Measurements from ENCODE around the gene MARCHF5. TPM values are rescaled to one million over a fixed set of nuclear protein-coding genes. Genes with fewer than 3 reads are reported as not detected.

Gene MARCHF5
- total and polyA plus RNA-seq, 10 of the 15 experiments (the other 5 are each of a cell fraction or from before 2014, with no cell fraction given) = 4.8 to 46.8 (median 19.0) TPM

DNA sequence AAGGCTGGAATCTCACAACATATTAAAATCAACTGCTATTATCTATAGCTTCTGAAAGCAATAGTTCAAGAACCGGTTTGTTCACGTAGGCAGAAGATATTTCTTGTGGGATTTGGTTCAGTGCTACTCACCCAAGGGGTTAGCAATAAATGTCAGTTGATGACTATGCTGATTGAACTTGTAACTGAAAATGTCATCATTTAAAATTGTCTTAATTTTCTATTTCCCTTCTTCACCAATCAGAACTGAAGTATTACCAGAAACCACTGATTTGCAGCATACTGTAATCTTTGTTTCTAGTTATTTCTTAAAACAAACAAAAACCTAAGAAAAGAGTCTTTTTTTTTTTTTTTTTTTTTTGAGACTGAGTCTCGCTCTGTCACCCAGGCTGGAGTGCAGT lies 46.2 kb upstream of the MARCHF5 start (continued):
- no peak for TF ChIP-seq NR2C2 (IDR thresholded peaks at IDR 0.05; ENCODE audit: borderline replicate concordance, control insufficient read depth, insufficient read length, low read depth)
- peak; percentile 62; the same call in 1 of the 2 replicates for TF ChIP-seq CBFB (IDR thresholded peaks at IDR 0.05; ENCODE audit: low read depth)
- TF ChIP-seq SIX5 (IDR thresholded peaks at IDR 0.05; ENCODE audit: low read depth, low read length, severe bottlenecking) = no peak
- TF ChIP-seq, protein P1, sequence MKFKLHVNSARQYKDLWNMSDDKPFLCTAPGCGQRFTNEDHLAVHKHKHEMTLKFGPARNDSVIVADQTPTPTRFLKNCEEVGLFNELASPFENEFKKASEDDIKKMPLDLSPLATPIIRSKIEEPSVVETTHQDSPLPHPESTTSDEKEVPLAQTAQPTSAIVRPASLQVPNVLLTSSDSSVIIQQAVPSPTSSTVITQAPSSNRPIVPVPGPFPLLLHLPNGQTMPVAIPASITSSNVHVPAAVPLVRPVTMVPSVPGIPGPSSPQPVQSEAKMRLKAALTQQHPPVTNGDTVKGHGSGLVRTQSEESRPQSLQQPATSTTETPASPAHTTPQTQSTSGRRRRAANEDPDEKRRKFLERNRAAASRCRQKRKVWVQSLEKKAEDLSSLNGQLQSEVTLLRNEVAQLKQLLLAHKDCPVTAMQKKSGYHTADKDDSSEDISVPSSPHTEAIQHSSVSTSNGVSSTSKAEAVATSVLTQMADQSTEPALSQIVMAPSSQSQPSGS (IDR thresholded peaks at IDR 0.05; ENCODE audit: low read length) = peak; percentile 86

DNA sequence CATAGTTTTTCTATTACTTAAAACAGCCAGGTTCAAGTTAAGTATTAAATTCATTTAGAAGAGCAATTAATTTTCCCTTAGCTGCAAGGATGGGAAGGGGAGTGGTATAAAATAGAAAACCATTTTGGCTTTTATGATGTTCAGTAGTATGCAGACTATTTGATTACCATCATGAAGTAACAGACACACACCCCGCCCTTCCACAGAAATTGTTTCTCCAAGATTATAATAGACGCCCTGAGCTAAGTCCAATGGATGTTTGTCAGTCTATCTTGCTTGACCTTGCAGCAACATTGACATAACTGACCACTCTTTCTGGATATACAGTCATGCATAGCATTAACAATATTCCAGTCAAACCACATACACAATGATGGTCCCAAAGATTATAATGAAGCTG lies 42.4 kb upstream of the MARCHF5 start:
- intact Hi-C loops (cut with micrococcal nuclease; ENCODE audit: unreplicated experiment) (no loop called here), in situ Hi-C loops (cut with MboI) (no loop called here)
- CTCF ChIA-PET = interaction anchor here (0.8 to 0.9 kb wide), 2 partner anchors 44 to 232 kb away, joined by 4 to 5 read pairs; no protein-coding TSS in a partner anchor
- RAD21 ChIA-PET (ENCODE audit: unreplicated experiment) = interaction anchor here (1.2 kb wide), 1 partner anchor 161 kb away, joined by 4 read pairs; no protein-coding TSS in a partner anchor
- SMC1A ChIA-PET (ENCODE audit: uncharacterized antibody, unreplicated experiment) = interaction anchor here (0.8 to 1.5 kb wide), 4 partner anchors 16 to 93 kb away, joined by 3 to 4 read pairs (median 3); no protein-coding TSS in a partner anchor
- Histone ChIP-seq H3K27ac (ENCODE audit: control insufficient read depth, insufficient read depth) (no peak overlapping the region), H3K9me3 (replicated peaks; ENCODE audit: control insufficient read depth, insufficient read depth, low read length) (no peaks in the 10 kb centered on the region), H3K27me3 (replicated peaks in 1 of 2; ENCODE audit: control insufficient read depth in 2 of 2, insufficient read depth in 2 of 2, low read length in 1 of 2) (no peaks in the 10 kb centered on the region), H3K4me3 (no peak overlapping the region), H3K9ac (ENCODE audit: control insufficient read depth, insufficient read depth, low read length) (no peak overlapping the region), H3K4me2 (ENCODE audit: control insufficient read depth, insufficient read depth) (no peak overlapping the region), H4K20me1 (ENCODE audit: control insufficient read depth, insufficient read depth) (no peaks in the 10 kb centered on the region), H3K79me2 (ENCODE audit: control insufficient read depth, insufficient read depth, low read length) (no peaks in the 10 kb centered on the region), H2AFZ (ENCODE audit: control insufficient read depth, low read depth, low read length) (no peak overlapping the region), H3K36me3 (ENCODE audit: control insufficient read depth in 2 of 2, insufficient read depth in 2 of 2, low read length in 1 of 2) (no peaks in the 10 kb centered on the region), H3K4me1 (ENCODE audit: control insufficient read depth, insufficient read depth, low read length) (peaks cover 8% of the 10 kb centered on the region)
- DNase-seq (ENCODE audit: low read depth, low spot score) (no peak), ATAC-seq (no peak), FAIRE-seq (no peak)
- BruUV-seq (replicated peaks) = no TSS peak
- POLR2A ChIA-PET = no interaction called here
- TF ChIP-seq NFIC (IDR thresholded peaks at IDR 0.05; ENCODE audit: low read depth, low read length) (no peak), SIN3A (IDR thresholded peaks at IDR 0.05; ENCODE audit: low read depth, low read length) (no peak)
- 100% methylated on average over 2 of the region's 2 CpGs for WGBS (ENCODE audit: insufficient coverage, insufficient replicate concordance, low lambda C conversion rate, missing lambda C conversion rate)

Measured in GM12878 (cell line).